Bronchial epithelial cell (primary cell): ENCODE measurements around the gene CCDC93. TPM values are rescaled to one million over a fixed set of nuclear protein-coding genes. Genes with fewer than 3 reads are reported as not detected.
A peak's percentile ranks its signal among the peaks of the same experiment; 100 is the strongest.

Source experiments
- DNase-seq: peaks from one replicate; pipeline ENCODE4 v3.0.0-alpha.2; 2010; ENCODE audit warnings: low read depth
- FAIRE-seq: peaks from 2 replicates; lab custom pipeline; 2011; peaks lifted over from hg19 to GRCh38; lab: Jason Lieb, UNC
- H3K27me3 ChIP-seq: 2 replicates; pipeline ENCODE4 v1.5.1; 2011; ENCODE audit warnings: low read length; ENCODE audit not compliant: control insufficient read depth, insufficient read depth
- H3K36me3 ChIP-seq: 2 replicates; pipeline ENCODE4 v1.5.1; 2011; ENCODE audit warnings: low read length; ENCODE audit not compliant: control insufficient read depth, insufficient read depth
- H3K4me3 ChIP-seq: 2 replicates; pipeline ENCODE4 v1.5.1; 2011; ENCODE audit warnings: mild to moderate bottlenecking, low read depth, low read length, control low read depth
- total RNA-seq: library from RNA; depleted of rRNA; stranded (reverse); fragments of >200 nt; gene quantifications from 2 replicates; pipeline ENCODE4 v1.2.1, GENCODE V29; 2014
- TF ChIP-seq, protein P1 (sequence below): IDR thresholded peaks from 2 replicates; pipeline ENCODE4 v1.5.1; 2011; ENCODE audit warnings: mild to moderate bottlenecking, moderate library complexity, low read length, control low read depth, inconsistent platforms; ENCODE audit not compliant: insufficient read depth, severe bottlenecking

The CCDC93 gene
- total RNA-seq, 1 donor from 2014 or later, result 21.3 TPM

DNA sequence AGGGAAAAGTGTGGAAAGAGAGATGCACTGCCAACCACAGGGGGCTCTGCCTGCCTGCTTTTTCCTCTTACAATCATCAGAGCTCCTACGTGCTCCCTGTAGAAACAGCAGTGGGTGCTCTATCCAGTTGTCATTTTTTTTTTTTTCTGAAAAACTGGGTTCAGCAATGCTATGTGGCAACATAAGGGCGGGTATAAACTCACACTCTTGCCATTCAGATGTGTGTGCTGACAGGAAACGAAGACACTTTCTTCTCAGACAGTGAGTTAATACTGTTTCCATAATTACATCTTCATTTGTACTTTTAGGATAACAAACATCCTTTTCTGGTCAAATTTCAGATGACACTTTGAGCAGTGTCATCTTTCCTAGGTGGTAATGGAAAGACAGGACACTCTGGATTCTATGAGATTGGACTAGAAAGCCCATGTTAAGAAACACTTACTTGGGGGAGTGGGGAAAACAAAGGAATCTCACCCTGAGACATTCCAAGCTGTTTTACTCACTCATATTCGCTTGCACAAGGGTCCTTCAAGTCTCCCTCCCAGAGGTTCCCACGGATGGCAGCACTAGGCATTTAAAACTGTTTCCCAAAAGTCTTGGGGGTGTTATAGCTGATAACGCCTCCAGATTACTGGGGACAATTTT is 41.3 kb downstream of the CCDC93 start:
- FAIRE-seq, result peak; percentile 66
- Histone ChIP-seq H3K27me3 (no peaks in the 10 kb centered on the region), H3K4me3 (no peak overlapping the region), H3K36me3 (peaks cover 13% of the 10 kb centered on the region)
- TF ChIP-seq, protein P1, sequence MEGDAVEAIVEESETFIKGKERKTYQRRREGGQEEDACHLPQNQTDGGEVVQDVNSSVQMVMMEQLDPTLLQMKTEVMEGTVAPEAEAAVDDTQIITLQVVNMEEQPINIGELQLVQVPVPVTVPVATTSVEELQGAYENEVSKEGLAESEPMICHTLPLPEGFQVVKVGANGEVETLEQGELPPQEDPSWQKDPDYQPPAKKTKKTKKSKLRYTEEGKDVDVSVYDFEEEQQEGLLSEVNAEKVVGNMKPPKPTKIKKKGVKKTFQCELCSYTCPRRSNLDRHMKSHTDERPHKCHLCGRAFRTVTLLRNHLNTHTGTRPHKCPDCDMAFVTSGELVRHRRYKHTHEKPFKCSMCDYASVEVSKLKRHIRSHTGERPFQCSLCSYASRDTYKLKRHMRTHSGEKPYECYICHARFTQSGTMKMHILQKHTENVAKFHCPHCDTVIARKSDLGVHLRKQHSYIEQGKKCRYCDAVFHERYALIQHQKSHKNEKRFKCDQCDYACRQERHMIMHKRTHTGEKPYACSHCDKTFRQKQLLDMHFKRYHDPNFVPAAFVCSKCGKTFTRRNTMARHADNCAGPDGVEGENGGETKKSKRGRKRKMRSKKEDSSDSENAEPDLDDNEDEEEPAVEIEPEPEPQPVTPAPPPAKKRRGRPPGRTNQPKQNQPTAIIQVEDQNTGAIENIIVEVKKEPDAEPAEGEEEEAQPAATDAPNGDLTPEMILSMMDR, result no peak
- peak; percentile 15 for DNase-seq

DNA sequence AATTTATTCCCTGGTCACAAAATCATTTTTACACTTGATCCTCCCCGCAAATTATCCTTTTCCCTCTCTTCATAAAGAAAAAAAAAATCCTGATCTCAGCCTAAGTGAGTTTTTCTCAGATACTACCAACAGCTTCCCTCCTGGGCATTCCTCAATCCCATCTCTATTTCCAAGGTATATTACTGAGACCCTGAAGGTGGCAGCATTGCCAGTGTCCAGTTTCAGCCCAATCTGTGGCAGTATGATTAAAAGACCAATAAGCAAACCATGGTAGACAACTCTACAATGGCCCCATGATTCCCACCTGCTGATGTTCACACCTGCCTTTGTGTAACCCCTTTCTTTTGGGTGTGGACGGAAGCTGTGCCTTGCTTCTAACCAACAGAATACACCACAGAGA is 45.1 kb downstream of the CCDC93 start:
- Histone ChIP-seq H3K36me3 (peaks cover 6% of the 10 kb centered on the region), H3K4me3 (no peak overlapping the region), H3K27me3 (no peaks in the 10 kb centered on the region)
- TF ChIP-seq, protein P1, result no peak
- DNase-seq (no peak), FAIRE-seq (no peak)

DNA sequence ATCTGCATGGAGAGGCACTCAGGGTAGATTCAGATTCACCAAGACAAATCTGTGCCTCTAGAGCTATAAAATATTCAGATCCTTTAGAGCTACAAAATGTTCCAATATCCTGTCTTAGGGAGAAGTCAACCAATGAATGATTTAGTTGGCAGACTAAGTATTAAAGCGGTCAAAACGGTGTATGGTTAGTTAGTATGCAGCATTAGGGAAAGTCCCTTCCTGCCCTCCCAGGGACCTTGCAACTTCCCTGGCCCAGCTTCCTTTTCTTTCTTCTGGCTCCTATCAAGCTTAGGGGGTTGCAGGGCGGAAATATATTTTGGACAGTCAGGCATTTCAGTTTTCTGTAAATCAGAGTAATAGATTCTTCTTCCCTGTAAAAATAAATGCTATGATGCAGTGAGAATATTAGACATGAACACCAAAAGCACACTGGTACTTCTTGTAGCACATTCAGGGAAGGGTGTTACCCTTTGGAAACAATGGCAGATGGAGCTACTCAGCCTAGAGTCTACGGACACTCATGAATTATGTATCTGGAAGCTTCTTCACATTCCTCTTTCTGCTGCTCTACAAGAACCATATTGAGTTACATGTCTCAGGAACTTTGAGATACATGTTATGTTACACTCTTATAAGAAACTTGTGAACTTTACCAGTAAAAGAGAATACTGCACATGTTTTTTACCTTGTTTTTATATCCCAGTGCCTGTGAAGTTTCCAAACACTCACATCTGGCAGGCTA is 45.7 kb downstream of the CCDC93 start:
- H3K27me3 ChIP-seq, result no peaks in the 10 kb centered on the region
- no peak overlapping the region for H3K4me3 ChIP-seq
- FAIRE-seq (no peak), DNase-seq (no peak)
- H3K36me3 ChIP-seq, result peaks cover 5% of the 10 kb centered on the region
- TF ChIP-seq, protein P1, result no peak

DNA sequence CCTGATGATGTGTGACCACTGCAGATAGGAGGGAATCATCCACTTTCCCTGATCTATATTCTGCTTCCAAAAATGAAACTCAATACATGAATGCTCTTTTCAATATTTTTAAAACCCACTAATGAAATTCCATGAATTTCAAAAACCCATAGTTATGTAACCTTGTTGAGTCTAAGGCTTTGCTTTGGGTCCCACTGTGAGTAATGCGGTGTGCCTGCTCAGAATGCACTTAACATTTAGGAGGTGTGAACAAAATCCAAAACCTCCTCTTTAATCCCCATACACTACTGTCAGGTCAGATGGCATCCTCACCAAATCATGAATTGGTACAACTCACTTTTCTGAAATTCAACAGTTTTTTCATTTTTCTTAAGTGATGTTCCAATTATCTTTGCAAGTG is 50.4 kb downstream of the CCDC93 start:
- TF ChIP-seq, protein P1, result no peak
- peaks cover 3% of the 10 kb centered on the region for H3K36me3 ChIP-seq
- FAIRE-seq (no peak), DNase-seq (no peak)
- no peak overlapping the region for H3K4me3 ChIP-seq
- H3K27me3 ChIP-seq, result no peaks in the 10 kb centered on the region

DNA sequence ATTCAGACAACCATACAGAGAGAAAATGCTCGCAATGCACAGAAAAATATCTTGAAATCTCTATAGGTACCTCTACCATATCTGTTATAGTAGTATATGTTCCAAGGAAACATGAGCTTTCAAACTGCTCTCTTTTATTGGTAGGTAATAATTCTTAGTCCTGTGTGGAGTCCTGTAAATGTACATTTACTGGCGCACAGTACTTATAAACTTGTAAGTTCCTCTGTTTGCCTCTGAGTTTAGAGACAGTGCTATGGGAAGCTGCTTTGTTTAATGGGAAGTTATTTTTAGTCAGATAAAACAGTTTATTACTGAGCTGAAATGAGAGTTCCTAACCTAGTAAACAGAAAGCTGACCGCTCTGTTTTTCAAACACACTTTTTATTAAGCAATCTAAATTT is 52.7 kb downstream of the CCDC93 start:
- Histone ChIP-seq H3K36me3 (peaks cover 5% of the 10 kb centered on the region), H3K4me3 (no peak overlapping the region), H3K27me3 (no peaks in the 10 kb centered on the region)
- TF ChIP-seq, protein P1, result no peak
- FAIRE-seq (no peak), DNase-seq (no peak)
